ENCODE measurements around the gene EXOSC6.

DNA sequence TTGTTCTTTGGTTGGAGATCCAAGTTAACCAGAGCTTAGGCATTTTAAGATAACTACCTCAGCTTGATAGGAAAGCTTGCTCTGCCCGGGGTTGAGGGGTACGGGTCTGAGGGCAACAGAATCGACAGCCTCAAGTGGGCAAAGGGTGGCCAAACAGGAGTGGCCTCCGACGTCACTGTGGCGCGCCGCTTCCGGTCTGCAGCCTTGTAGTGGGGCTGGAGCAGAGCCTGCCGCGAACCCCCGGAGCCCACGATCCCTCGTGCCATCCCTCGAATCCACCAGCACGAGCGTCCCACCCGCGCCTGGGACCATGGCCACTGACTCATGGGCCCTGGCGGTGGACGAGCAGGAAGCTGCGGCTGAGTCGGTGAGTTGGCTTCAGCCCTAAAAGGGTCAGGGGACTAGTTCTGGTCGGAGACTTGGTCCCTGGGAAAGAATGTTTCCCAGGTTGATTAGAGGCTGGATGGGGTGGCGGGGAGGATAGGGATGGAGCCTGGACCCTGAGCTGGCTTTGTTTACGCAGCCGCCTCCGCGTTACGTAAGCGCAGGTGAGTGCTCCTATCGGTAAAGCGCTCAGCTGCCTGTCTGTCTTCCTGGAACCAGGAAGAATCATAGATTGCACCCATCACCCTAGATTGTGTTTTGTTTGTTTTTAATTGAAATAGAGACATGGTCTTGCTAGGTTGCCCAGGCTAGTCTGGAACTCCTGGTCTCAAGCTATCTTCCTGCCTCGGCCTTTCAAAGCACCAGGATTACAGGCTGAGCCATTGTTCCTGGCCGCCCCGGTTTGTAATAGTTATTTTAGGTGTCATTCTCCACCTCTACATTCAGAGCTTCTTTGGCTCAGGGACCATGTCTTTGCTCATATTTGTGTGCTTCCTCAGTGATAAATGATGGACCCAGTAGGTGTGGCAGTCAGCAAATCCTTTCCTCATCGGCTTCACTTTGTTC is 47.5 kb upstream of the EXOSC6 start, which contains the start of gene DDX19B:
- TF ChIP-seq, protein P1, sequence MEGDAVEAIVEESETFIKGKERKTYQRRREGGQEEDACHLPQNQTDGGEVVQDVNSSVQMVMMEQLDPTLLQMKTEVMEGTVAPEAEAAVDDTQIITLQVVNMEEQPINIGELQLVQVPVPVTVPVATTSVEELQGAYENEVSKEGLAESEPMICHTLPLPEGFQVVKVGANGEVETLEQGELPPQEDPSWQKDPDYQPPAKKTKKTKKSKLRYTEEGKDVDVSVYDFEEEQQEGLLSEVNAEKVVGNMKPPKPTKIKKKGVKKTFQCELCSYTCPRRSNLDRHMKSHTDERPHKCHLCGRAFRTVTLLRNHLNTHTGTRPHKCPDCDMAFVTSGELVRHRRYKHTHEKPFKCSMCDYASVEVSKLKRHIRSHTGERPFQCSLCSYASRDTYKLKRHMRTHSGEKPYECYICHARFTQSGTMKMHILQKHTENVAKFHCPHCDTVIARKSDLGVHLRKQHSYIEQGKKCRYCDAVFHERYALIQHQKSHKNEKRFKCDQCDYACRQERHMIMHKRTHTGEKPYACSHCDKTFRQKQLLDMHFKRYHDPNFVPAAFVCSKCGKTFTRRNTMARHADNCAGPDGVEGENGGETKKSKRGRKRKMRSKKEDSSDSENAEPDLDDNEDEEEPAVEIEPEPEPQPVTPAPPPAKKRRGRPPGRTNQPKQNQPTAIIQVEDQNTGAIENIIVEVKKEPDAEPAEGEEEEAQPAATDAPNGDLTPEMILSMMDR (IDR thresholded peaks at IDR 0.05 in 4 of 5, conservative IDR thresholded peaks at IDR 0.05 in 1 of 5), result no peak
- peak; percentile 39 to 57 for TF ChIP-seq POLR2A (IDR thresholded peaks at IDR 0.05)

Data from gastrocnemius medialis (tissue), 4 donors.